GM12875 (cell line): ENCODE results near the gene RNF144A.

Experiments
- H3K4me3 ChIP-seq: one replicate; pipeline ENCODE4 v1.5.1; 2011; ENCODE audit warnings: low read depth, low read length, control low read depth
- TF ChIP-seq, protein P1 (sequence below): IDR thresholded peaks from 2 replicates; pipeline ENCODE4 v1.5.1; 2011; ENCODE audit warnings: low read depth, mild to moderate bottlenecking, control low read depth, inconsistent platforms, low read length, moderate library complexity, borderline replicate concordance; ENCODE audit not compliant: insufficient read depth

The RNF144A gene

DNA sequence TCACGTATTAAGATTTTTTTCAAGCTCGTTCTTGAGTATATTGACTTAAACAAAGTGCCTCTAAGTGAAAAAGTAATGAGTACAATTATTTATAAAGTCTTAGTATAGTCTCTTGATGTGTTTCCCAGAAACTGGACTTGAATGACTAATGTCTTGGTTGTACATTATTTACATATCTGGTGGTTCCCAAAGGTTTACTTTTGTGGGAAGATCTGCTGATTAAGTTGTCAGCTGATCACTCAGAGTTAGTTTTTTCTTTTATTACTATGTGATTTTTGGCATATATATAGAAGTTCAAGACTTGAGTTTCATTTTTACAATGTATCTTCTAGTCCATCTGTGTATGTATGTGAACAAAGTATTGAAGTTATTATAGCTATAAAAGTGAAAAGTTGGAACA lies 29.5 kb downstream of the RNF144A start:
- no peak overlapping the region for H3K4me3 ChIP-seq
- TF ChIP-seq, protein P1, sequence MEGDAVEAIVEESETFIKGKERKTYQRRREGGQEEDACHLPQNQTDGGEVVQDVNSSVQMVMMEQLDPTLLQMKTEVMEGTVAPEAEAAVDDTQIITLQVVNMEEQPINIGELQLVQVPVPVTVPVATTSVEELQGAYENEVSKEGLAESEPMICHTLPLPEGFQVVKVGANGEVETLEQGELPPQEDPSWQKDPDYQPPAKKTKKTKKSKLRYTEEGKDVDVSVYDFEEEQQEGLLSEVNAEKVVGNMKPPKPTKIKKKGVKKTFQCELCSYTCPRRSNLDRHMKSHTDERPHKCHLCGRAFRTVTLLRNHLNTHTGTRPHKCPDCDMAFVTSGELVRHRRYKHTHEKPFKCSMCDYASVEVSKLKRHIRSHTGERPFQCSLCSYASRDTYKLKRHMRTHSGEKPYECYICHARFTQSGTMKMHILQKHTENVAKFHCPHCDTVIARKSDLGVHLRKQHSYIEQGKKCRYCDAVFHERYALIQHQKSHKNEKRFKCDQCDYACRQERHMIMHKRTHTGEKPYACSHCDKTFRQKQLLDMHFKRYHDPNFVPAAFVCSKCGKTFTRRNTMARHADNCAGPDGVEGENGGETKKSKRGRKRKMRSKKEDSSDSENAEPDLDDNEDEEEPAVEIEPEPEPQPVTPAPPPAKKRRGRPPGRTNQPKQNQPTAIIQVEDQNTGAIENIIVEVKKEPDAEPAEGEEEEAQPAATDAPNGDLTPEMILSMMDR, result no peak

DNA sequence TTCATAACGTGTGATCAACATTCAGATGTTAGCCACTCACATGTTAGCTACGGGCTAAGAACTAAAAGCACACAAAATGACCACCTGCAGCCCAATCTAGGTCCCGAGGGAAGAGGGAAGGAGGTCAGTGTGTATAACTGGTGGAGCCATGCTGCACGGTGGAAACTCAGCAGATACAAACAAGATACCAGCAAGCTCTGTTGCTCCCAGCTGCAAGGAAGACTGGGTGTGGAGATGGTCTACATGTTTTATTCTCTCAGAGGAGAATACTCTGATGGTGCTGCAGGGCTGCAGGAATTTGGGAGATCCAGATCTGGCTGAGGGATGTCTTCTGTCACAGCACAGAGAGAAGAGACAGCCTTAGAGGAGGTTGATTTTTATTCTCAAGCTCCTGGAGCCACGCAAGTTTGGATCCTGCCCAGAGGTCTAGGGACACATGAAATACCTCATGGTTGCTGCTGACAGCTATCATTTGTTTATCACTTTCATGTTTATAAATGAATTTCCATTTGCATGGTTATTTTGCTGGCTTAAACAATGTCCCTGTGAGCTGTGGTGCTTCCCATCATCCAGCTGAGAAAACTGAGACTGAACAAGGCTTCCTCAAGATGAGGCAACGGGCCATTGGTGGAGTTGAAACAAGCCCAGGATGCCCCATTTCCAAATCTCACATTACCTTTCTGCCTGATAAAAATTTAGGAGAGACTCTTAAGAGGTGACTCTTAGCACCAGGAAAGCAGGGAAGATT lies 30.9 kb downstream of the RNF144A start:
- H3K4me3 ChIP-seq, result no peak overlapping the region
- TF ChIP-seq, protein P1, result no peak

DNA sequence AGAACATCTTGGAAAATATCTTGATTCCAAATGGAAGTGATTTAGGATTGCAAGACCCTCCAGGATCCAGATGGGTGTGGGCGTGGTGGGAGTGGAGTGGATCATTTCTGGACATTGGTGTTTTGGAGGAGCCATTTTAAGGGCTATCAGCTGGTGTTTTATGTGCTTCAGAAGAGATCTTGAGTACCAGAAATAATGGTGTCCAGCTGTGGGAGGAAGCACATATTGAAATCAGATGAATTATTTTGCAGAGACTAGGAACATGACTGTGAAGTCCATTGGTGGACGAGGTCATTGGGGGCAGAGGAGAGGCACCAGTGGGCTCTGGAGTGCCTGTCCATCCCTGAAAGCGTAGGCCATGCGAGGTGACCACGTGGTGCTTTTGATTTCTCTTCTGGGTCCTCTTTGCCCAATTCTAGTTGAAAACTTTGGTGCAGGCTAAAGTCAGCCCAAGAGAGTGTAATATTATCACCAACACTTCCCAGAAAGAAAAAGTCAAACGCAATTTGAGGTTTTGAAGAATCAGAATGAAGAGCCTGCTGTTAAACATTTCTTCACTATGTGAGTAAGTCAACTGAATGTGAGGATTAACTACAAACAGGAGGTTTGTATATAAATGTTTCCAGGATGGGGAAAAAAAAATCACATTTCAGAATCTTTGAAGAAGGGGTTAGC lies 31.6 kb downstream of the RNF144A start:
- H3K4me3 ChIP-seq, result no peak overlapping the region
- TF ChIP-seq, protein P1, result no peak

DNA sequence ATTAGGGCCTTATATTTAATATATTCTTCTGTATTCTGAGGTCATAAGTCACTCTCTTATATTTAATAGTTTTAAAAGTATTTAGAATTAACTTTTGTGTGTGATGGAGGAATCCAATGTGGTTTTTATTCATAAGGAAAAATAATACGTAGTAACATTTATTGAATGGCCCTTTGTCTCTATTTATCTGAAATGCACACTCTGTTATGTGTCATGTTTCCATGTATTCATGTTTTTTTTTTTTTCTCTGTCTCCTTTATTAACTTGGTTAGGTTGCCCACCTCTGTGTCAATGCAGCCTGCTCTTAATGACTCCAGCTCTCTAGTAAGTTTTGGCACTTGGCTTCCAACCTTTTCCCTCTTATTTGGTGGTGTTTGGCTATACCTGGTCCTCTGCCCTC lies 33.8 kb downstream of the RNF144A start:
- TF ChIP-seq, protein P1, result no peak
- H3K4me3 ChIP-seq, result no peak overlapping the region

DNA sequence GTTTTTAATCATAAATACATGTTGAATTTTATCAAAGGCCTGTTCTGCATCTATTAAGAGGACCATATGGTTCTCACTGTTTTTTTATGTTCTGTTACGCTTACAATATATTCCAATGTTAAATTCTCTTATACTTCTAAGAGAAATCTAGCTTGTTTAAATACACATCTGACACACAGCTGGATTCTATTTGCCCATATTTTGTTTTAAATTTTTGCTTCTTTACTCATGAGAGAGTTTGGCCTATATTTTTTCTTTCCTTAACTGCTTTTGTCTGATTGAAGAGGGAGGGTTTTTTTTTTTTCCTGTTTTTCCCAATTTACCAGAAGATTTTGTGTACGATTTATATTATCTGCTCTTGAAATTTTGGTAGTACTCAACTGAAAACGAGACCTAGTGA lies 34.9 kb downstream of the RNF144A start:
- TF ChIP-seq, protein P1, result no peak
- H3K4me3 ChIP-seq, result no peak overlapping the region

DNA sequence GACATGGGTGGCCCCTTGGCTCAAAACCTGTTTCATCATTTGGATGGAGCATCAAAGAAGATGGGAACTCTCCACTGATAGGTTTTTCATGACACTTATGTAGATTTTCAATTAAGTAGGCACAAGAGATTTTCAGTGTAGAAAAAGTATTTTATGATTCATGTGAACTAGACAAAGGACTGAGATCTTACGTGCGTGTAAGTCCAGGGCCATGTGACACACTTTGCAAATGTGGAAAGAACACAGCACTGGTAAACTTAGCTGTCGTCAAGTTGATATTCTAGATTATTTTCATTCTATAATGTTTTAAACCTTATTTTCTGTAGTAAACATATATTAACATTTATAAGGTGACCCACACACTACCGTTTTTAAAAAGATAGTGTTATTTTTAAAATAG lies 37.4 kb downstream of the RNF144A start:
- TF ChIP-seq, protein P1, result no peak
- H3K4me3 ChIP-seq, result no peak overlapping the region
